Lower leg skin (tissue), 4 donors: Measurements from ENCODE around the gene CTIF. TPM values are rescaled to one million over a fixed set of nuclear protein-coding genes. Genes with fewer than 3 reads are reported as not detected.
A peak's percentile ranks its signal among the peaks of the same experiment; 100 is the strongest.

Experiments used
- DNase-seq, 2 donors: peaks; one replicate each; pipeline ENCODE4 v3.0.0-alpha.2; 2019; ENCODE audit warnings: low spot score in 2 of 2
- H3K4me3 ChIP-seq: fragments of 200-600 bp; sonication (generic); 2 replicates; pipeline ENCODE4 v1.5.1; 2017; ENCODE audit warnings: mild to moderate bottlenecking, low read depth; ENCODE audit not compliant: poor library complexity, severe bottlenecking
- CTCF ChIP-seq, 3 donors: fragments of 450-650 bp; IDR thresholded peaks; one replicate each; pipeline ENCODE4 v1.5.1; 2016; ENCODE audit warnings: antibody characterized with exemption in 3 of 3, mild to moderate bottlenecking in 3 of 3, moderate library complexity in 2 of 3
- POLR2A ChIP-seq, 2 donors: fragments of 450-650 bp; IDR thresholded peaks; one replicate each; pipeline ENCODE4 v1.6.1; 2016 to 2017; ENCODE audit warnings: antibody characterized with exemption in 2 of 2, mild to moderate bottlenecking in 1 of 2, moderate library complexity in 1 of 2
- WGBS, 2 donors: methylation state at CpG; one replicate each; pipeline ENCODE4 v1.1.5; 2018; 5-methylcytosine and 5-hydroxymethylcytosine counted together
- intact Hi-C: fragments of 100-400 bp; cut with DNase I; formaldehyde crosslinking; loops from one replicate; pipeline ENCODE4 v1.15.0; 2023; ENCODE audit warnings: low total_unique reads
- total RNA-seq, 4 donors: library from RNA; depleted of rRNA; stranded (reverse); fragments of >200 nt; gene quantifications; one replicate each; pipeline ENCODE4 v1.1.0, GENCODE V29; 2016

CTIF gene
- 10 to 100 TPM; 22.6 to 44.0 (median 30.2) TPM for total RNA-seq

DNA sequence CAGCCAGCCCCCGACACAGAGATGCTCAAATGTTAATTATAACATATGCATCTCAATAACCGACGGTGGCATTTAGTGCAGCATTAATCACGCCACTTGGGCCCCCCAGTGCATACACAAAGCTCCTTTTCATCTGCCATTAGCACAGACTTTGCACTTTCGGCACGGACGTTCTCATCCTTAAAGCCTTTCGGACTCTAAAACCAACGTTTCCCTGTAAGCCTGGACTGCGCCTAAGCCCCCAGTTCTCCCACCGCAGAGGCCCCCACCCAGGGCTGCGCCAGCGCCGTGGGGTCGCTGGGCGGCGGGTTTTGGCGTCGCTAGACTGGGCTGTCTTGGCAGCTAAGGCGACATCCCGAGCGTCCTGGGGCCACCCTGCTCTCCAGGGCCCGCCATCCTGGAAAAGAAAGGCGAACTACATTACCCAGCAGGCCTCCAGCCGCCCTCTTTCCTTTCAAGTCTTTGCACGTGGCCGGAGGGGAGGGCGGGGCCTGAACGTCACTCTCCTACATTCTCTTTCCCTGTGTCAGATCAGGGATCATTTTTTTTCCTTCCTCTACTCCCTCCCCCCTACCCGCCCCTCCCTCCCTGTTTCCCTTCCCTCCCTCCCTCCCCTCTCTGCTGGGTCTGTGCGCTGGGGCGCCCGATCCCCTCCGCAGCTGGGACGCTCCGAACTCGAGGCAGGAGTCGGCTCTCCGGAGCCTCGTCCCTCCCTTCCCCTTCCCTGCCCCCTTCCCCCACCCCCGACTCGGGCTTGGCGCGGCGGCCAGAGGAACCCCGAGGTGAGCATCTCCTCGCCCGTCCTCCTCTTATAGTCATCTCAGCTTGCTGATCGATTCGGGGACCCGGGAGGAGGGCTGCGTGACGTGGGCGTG, at the start of gene CTIF:
TSS of gene CTIF (plus strand) at position 501 of the 875 bp plus-strand sequence. CDS start 80,535 bp downstream, outside the sequence.
- TF ChIP-seq CTCF (IDR thresholded peaks at IDR 0.05) = no peak
- TF ChIP-seq POLR2A (IDR thresholded peaks at IDR 0.05) = no peak
- intact Hi-C loops = no loop called here
- DNase-seq = peak; percentile 99
- peak within 1 kb of the TSS; percentile 57 for H3K4me3 ChIP-seq
- WGBS, 2 donors = 4 to 5% methylated on average over 45 to 54 of the region's 54 CpGs

DNA sequence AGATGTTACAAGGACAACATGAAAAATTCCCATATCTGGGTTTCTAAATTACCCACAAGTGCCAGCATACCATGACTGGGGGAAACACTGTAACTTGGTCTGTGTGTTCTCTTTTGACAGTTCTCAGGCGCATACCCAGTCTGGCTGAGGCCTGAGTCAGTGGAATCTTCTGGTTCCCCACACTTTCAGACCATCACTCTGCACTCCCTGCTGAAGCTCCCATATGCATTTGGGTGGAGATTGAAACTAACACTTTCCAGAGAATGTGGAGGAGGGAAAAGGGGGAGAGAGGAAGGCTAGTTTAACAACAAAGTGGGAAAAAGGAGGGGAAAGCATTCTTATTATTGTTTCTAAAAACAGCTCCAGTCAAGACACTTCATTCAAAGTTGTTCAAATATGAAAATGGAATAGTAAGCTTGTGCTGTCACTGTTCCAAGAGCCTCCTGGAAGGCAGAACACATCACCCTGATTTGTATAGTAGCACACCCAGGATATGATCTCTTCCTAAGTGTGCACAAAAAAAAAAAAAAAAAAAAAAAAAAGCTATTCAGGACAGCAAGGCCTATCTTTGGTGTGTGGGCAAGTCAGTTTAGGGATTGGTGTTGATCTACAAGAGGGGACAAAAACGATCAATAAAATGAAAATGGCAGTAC, 48.1 kb upstream of the CTIF start:
- intact Hi-C loops = no loop called here
- TF ChIP-seq CTCF (IDR thresholded peaks at IDR 0.05) = no peak
- TF ChIP-seq POLR2A (IDR thresholded peaks at IDR 0.05) = no peak
- 86% methylated on average over 2 of the region's 2 CpGs for WGBS, 2 donors
- no peak overlapping the region for H3K4me3 ChIP-seq
- DNase-seq = no peak

DNA sequence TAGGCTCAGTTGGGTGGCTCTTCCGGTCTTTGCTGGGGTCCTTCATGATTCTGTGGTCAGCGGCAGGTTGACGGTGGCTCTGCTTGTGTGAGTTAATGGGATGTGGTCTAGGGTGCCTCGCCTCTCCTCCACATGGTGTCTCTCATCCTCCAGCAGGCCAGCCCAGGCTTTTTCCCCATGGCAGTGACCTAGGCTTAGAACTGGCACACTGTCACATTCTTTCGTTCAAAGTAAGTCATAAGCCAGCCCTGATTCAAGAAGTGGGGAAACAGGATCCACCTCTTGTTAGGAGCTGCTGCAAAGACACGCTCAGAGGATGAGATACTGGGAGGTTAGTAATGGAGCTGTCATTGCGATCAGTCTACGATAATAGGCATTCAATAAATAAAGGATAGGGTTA, 46.0 kb upstream of the CTIF start:
- WGBS, 2 donors = 69 to 80% methylated on average over 8 of the region's 8 CpGs
- H3K4me3 ChIP-seq = no peak overlapping the region
- TF ChIP-seq CTCF (IDR thresholded peaks at IDR 0.05) = no peak
- no peak for TF ChIP-seq POLR2A (IDR thresholded peaks at IDR 0.05)
- intact Hi-C loops = no loop called here
- no peak for DNase-seq

- TF ChIP-seq CTCF (IDR thresholded peaks at IDR 0.05) (no peak), POLR2A (IDR thresholded peaks at IDR 0.05) (no peak)
- DNase-seq = no peak
- no peak overlapping the region for H3K4me3 ChIP-seq
- intact Hi-C loops = no loop called here
- WGBS, 2 donors = 27 to 34% methylated on average over 2 of the region's 2 CpGs
These were observed 45.2 kb upstream of the CTIF start for GRCh38 chr18:48493434-48494230.

GRCh38 chr18:48497863-48498262, 41.0 kb upstream of the CTIF start:
- TF ChIP-seq CTCF (IDR thresholded peaks at IDR 0.05) = no peak
- TF ChIP-seq POLR2A (IDR thresholded peaks at IDR 0.05) = no peak
- intact Hi-C loops = no loop called here
- H3K4me3 ChIP-seq = no peak overlapping the region
- no peak for DNase-seq
